ENCODE results near the gene B4GALNT3. TPM values are rescaled to one million over a fixed set of nuclear protein-coding genes. Genes with fewer than 3 reads are reported as not detected.

Gene B4GALNT3
- total and polyA plus RNA-seq, 10 of the 15 experiments (the other 5 are each of a cell fraction or from before 2014, with no cell fraction given) = 0.05 to 4.2 (median 2.7) TPM; not detected in 1

GRCh38 chr12:541676-542324 is 82.1 kb downstream of the B4GALNT3 start (continued):
- TF ChIP-seq, protein P1, sequence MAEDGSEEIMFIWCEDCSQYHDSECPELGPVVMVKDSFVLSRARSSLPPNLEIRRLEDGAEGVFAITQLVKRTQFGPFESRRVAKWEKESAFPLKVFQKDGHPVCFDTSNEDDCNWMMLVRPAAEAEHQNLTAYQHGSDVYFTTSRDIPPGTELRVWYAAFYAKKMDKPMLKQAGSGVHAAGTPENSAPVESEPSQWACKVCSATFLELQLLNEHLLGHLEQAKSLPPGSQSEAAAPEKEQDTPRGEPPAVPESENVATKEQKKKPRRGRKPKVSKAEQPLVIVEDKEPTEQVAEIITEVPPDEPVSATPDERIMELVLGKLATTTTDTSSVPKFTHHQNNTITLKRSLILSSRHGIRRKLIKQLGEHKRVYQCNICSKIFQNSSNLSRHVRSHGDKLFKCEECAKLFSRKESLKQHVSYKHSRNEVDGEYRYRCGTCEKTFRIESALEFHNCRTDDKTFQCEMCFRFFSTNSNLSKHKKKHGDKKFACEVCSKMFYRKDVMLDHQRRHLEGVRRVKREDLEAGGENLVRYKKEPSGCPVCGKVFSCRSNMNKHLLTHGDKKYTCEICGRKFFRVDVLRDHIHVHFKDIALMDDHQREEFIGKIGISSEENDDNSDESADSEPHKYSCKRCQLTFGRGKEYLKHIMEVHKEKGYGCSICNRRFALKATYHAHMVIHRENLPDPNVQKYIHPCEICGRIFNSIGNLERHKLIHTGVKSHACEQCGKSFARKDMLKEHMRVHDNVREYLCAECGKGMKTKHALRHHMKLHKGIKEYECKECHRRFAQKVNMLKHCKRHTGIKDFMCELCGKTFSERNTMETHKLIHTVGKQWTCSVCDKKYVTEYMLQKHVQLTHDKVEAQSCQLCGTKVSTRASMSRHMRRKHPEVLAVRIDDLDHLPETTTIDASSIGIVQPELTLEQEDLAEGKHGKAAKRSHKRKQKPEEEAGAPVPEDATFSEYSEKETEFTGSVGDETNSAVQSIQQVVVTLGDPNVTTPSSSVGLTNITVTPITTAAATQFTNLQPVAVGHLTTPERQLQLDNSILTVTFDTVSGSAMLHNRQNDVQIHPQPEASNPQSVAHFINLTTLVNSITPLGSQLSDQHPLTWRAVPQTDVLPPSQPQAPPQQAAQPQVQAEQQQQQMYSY (CRISPR knock-in tag; IDR thresholded peaks at IDR 0.05) = no peak
- TF ChIP-seq NR2C2 (IDR thresholded peaks at IDR 0.05; ENCODE audit: borderline replicate concordance, control insufficient read depth, insufficient read length, low read depth) = no peak
- TF ChIP-seq RELA (IDR thresholded peaks at IDR 0.05; ENCODE audit: borderline replicate concordance, partially characterized antibody) = no peak
- TF ChIP-seq WRNIP1 (IDR thresholded peaks at IDR 0.05; ENCODE audit: borderline replicate concordance, low read depth, low read length) = no peak
- no peak for TF ChIP-seq BMI1 (IDR thresholded peaks at IDR 0.05; ENCODE audit: borderline replicate concordance)
- no peak for TF ChIP-seq KLF5 (IDR thresholded peaks at IDR 0.05; ENCODE audit: partially characterized antibody)
- TF ChIP-seq ZNF592 (IDR thresholded peaks at IDR 0.05) = no peak

All from GM12878 (cell line).